DOHH2 (cell line): Measurements from ENCODE around the gene SIGLEC7.

Source experiments
- EZH2phosphoT487 ChIP-seq: fragments of 200-600 bp; sonication (generic); IDR thresholded peaks from 2 replicates; pipeline ENCODE4 v1.6.1; 2017; ENCODE audit warnings: borderline replicate concordance, mild to moderate bottlenecking, antibody characterized with exemption, low read length, moderate library complexity, mixed read lengths
- TF ChIP-seq, protein P1 (sequence below): fragments of 200-600 bp; sonication (generic); IDR thresholded peaks from one replicate; pipeline ENCODE4 v1.5.1; 2014; ENCODE audit warnings: antibody characterized with exemption, mild to moderate bottlenecking, low read depth, low read length; ENCODE audit not compliant: poor library complexity, severe bottlenecking

DNA sequence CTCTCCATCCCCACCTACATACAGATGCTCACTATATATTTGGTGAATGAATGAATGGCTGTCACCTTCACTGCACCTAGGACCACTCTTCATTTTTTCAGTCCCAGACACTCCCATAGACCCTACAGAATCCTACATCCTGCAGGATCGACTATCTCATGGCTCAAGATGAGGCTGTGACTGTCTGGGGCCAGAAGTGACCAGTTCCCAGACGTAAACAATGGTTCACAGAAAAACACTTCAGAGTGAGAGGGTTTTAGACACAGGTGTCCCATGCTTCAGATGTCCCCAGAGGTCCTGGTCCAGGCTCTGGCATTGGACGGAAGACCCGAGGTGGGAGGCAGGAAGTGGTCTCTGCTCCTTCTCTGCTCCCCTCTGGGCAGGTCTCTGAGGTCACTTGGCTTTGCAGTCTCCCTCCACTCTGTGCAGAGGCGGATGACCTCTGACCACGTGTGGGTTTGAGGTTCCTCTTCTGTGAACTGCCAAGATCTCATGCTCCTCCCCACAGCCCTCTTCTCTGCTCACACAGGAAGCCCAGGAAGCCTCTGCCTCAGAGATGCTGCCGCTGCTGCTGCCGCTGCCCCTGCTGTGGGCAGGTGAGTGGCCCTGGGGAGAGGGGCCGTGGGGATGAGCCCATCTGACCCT is 24.9 kb downstream of the SIGLEC7 start:
- TF ChIP-seq, protein P1, sequence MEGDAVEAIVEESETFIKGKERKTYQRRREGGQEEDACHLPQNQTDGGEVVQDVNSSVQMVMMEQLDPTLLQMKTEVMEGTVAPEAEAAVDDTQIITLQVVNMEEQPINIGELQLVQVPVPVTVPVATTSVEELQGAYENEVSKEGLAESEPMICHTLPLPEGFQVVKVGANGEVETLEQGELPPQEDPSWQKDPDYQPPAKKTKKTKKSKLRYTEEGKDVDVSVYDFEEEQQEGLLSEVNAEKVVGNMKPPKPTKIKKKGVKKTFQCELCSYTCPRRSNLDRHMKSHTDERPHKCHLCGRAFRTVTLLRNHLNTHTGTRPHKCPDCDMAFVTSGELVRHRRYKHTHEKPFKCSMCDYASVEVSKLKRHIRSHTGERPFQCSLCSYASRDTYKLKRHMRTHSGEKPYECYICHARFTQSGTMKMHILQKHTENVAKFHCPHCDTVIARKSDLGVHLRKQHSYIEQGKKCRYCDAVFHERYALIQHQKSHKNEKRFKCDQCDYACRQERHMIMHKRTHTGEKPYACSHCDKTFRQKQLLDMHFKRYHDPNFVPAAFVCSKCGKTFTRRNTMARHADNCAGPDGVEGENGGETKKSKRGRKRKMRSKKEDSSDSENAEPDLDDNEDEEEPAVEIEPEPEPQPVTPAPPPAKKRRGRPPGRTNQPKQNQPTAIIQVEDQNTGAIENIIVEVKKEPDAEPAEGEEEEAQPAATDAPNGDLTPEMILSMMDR: no peak
- no peak for TF ChIP-seq EZH2phosphoT487
